HL-60 (cell line): ENCODE measurements around the gene SH3BP4.

ENCODE experiments used
- DNase-seq, 2 experiments: peaks; one replicate each; pipeline ENCODE4 v3.0.0-alpha.2; 2010 to 2020; ENCODE audit warnings: low read depth in 1 of 2, low spot score in 1 of 2
- H3K27ac ChIP-seq: fragments of 250-450 bp; sonication (Bioruptor Pico); replicated peaks from 2 replicates; pipeline ENCODE4 v1.5.1; 2020; ENCODE audit warnings: mild to moderate bottlenecking, moderate library complexity
- H3K27me3 ChIP-seq: fragments of 250-450 bp; sonication (Bioruptor Pico); 2 replicates; pipeline ENCODE4 v1.5.1; 2021; ENCODE audit warnings: mild to moderate bottlenecking, moderate library complexity; ENCODE audit not compliant: insufficient read depth, poor library complexity, severe bottlenecking
- H3K4me3 ChIP-seq: replicated peaks from 2 replicates; pipeline ENCODE4 v1.5.1; 2011; ENCODE audit warnings: mild to moderate bottlenecking, control low read depth, low read length; ENCODE audit not compliant: insufficient read depth
- CTCF ChIP-seq: IDR thresholded peaks from one replicate; pipeline ENCODE4 v1.5.1; 2011; ENCODE audit warnings: low read length, control low read depth, inconsistent platforms; ENCODE audit not compliant: insufficient read depth
- GABPA ChIP-seq: IDR thresholded peaks from 2 replicates; pipeline ENCODE4 v1.6.1; 2012; ENCODE audit warnings: low read depth
- POLR2AphosphoS5 ChIP-seq: IDR thresholded peaks from 2 replicates; pipeline ENCODE4 v1.6.1; 2012; ENCODE audit warnings: low read depth
- REST ChIP-seq: IDR thresholded peaks from 2 replicates; pipeline ENCODE4 v1.6.1; 2012; ENCODE audit warnings: low read depth; ENCODE audit not compliant: insufficient replicate concordance
- SPI1 ChIP-seq: IDR thresholded peaks from 2 replicates; pipeline ENCODE4 v1.6.1; 2012; ENCODE audit warnings: low read depth, mild to moderate bottlenecking, borderline replicate concordance

The SH3BP4 gene

GRCh38 chr2:234963773-234964615 lies 12.2 kb downstream of the SH3BP4 start:
- Histone ChIP-seq H3K27me3 (no peaks in the 10 kb centered on the region), H3K4me3 (no peak overlapping the region), H3K27ac (no peak overlapping the region)
- DNase-seq = no peak
- TF ChIP-seq POLR2AphosphoS5 = no peak
- no peak for TF ChIP-seq REST
- no peak for TF ChIP-seq SPI1
- no peak for TF ChIP-seq GABPA
- TF ChIP-seq CTCF = no peak

- DNase-seq = no peak
- no peak overlapping the region for H3K4me3 ChIP-seq
- no peak for TF ChIP-seq REST
- no peak for TF ChIP-seq POLR2AphosphoS5
- TF ChIP-seq GABPA = no peak
- TF ChIP-seq SPI1 = no peak
- no peak for TF ChIP-seq CTCF
- no peak overlapping the region for H3K27ac ChIP-seq
- no peaks in the 10 kb centered on the region for H3K27me3 ChIP-seq
Observed at GRCh38 chr2:234964631-234965461, 13.0 kb downstream of the SH3BP4 start.

GRCh38 chr2:234966340-234966739 lies 14.5 kb downstream of the SH3BP4 start:
- Histone ChIP-seq H3K4me3 (no peak overlapping the region), H3K27me3 (no peaks in the 10 kb centered on the region), H3K27ac (no peak overlapping the region)
- no peak for DNase-seq
- TF ChIP-seq POLR2AphosphoS5 (no peak), GABPA (no peak), SPI1 (no peak), CTCF (no peak), REST (no peak)
